Stimulated activated CD8-positive, alpha-beta memory T cell treated with anti-CD3 and anti-CD28 coated beads, Interleukin-12 subunit alpha, Interleukin-12 subunit beta, amount 100 ng/mL, for 24 hours (primary cell): ENCODE results near the gene CABP2.

ENCODE experiments used
- DNase-seq: peaks from one replicate; pipeline ENCODE4 v3.0.0-alpha.2; 2020; ENCODE audit errors: extremely low read depth

Gene CABP2

DNA sequence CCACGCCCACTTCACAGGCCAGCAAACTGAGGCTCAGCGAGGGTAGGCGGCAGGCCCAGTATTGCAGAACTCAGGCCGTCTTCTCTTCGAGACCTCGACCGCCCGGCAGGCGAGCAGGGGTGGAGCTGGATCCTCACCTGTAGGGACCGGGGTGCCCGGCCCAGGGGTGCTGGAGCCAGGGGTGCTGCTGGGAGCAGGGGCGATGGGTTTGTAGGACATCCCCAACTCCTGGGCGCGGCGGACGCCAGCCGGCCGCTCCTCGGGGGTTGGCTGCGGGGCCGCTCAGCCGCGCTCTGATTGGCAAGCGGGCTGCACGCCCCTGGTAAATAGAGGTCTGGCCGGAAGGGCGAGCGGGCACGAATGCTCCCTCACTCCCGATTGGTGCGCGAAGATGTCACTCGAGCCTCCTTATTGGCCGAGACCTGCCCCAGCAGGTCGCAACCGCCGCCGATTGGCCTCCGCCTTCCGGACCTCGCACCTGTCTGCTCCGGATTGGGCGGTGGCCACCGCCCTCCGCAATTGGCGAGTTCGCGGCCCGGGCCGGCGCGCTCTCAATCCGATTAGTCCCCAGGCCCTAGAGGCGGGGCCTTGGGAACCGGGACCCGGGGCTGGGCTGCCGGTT lies 15.3 kb downstream of the CABP2 start, which contains the start of gene CDK2AP2:
TSS of gene CDK2AP2 (minus strand) at position 299 of the 622 bp plus-strand sequence. CDS start at position 219, 80 bp downstream.
- peak; percentile 97 for DNase-seq

DNA sequence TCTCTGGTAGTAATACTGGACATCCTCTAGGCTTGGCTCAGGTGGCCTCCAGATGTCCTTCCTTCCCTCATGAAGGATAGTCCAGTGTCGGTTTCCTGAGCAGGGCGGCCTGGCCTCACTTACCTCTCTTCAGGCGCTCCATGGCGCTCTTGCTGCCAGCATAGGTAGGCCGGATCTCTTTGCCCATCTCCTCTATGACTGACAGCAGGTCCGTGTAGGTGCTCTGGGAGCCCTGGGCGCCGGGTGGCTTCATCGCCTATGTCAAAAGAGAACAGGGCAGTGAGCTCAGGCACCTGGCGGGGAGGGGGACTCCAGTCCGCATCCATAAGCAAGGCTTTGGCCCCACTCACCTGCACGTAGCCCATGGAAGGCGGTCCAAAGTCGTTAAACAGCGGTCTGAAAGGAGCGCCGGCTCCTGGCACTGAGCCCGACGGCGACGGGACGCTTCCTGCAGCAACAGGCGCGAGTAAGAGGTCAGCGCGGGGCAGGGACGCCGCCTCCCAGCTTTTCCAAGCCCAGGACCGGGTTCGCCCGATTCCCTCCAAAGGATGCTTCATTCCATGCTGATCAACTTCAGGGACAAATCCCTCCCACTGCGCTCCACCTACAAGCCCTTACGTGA lies 15.9 kb downstream of the CABP2 start:
- no peak for DNase-seq

DNA sequence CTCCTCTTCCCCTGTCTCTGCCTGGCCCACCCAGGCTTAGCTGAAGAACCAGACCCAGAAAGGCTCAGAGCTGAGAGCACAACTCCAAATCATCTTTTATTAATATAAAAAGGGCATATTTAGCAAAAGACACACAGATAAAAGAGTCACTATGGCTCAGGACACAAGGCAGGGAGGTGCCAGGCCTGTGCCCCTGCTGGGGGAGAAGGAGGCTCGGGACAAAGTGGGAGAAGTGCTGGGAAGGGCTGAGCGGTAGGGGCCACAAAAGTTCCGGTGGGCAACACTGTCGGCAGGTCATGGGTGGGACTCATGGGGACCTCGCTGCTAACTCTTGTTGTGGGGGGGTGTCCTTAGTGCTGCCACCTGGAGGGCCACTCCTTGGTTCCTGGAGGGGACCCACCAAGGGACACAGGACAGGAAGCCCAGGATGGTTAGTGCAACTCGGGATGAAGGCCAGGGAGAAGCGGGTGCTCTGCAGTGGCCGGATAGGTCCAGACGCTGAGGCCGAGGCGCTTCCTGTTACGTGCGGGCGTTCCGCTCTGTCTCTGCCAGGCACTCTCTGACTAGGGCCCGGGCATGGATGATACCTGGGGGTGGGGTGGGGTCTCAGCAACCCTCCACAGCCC lies 16.7 kb downstream of the CABP2 start:
- no peak for DNase-seq

DNA sequence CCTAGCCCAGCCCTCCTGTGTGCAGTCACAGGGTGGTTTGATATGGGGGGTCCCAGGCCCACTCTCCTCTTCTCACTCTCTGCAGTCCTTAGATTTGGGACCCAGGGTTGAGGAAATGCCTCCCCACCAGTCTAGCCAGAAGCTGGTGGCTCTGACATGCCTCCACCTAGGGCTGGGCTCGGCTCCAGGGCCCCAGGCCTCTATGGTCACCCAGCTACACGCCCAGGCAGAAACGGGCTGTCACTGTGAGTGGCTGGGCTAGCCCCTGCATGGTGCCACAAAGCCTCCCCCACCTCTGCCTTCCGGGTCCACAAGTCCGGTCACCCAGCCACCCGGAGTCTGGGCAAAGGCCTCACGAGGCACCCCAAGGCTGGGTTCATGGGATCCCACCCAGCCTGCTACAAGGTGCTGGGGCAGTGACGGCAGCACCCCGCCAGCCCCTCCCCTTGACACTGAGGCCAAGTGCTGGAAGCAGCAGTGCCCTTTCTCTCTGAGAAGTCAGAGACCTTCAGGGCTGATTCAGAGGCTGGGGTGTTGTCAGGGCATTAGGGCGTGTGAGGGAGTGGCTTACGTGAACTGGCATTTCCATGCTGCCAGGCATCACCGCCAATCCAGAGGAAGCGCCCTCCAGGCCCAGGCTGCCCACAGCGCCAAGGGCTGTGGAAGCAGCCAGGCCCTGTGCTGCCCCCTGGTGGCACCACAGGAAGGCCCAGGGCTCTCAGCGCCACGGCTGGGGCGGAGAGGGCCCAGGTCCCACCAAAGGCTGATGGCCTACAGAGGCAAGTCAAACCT lies 17.4 kb downstream of the CABP2 start:
- peak; percentile 80 for DNase-seq

DNA sequence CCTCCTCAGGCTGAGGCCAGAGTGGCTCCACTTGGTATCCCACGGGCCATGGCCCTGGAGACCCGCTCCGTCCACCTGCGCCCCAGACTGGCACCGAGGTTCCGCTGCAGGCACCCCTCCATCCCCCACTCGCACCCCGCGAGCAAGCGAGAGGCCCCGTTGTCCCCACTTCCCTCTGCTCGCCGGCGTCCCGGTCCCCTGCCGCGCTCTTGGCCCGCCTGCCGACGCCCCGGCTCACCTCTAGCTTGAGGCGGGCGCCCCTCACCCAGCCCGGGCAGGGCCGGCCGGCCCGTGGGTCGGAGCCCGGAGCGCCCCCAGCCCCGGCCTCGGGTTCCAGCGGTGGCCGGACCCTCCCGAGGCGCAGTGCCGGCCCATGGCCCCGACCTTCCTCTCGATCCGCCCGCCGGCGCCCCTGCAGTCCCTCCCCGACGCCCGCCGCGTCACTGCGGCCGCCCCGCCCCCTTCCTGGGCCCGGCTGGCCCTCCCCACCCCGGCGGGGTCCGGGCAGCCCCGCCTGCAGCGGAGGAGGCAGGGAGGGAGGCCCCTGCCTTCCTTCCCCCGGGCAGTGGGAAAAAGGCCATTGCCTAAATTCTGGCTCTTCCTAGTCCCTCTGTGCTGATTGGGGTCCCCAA lies 18.2 kb downstream of the CABP2 start, which contains the start of gene PITPNM1:
TSS of gene PITPNM1 (minus strand) at position 414 of the 632 bp plus-strand sequence. CDS start 1,183 bp downstream, outside the sequence.
- no peak for DNase-seq

DNA sequence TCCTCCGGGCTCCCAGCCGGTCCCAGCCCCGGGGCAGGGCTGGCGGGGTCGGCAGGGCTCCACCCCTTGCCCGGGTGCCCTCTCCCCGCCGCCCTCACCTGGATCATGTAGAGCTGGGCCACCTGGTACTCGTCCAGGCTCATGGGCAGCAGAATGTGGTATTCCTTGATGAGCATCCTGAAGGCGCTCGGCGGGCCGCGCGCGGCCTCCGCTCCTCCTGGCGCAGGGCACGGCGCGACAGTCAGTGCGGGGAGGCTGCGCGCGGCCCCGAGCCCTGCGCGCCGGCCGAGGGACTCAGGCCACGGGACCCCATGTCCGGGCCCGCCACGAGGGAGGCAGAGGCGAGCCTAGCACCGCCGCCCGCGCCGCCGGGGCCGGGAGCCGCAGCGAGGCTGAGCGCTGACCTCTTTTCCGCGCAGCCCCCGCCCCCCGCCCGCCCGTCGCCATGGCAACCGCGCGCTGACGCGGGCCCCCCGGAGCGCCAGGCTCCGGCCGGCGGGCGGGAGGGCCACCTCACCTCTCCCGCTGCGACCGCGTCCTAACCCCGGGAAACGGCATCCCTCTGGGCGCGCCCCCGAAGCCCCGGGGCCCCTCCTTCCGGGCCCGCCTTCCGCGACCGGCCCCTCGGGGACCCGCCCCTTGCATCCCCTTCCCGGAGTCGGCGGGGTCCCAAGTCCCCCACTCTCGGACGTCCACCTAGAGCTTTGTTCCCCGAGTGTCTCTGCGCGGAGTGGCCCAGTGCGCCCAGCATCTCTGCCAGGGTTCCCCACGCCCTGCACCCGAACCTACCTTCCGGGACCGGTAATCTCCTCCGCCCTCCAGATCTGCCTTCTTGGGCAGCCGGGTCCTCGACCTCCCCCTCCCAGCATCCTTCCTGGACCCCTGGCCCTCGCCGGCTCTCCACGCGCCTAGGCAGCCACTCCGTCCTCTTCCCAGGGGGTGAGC lies 19.0 kb downstream of the CABP2 start:
- no peak for DNase-seq

DNA sequence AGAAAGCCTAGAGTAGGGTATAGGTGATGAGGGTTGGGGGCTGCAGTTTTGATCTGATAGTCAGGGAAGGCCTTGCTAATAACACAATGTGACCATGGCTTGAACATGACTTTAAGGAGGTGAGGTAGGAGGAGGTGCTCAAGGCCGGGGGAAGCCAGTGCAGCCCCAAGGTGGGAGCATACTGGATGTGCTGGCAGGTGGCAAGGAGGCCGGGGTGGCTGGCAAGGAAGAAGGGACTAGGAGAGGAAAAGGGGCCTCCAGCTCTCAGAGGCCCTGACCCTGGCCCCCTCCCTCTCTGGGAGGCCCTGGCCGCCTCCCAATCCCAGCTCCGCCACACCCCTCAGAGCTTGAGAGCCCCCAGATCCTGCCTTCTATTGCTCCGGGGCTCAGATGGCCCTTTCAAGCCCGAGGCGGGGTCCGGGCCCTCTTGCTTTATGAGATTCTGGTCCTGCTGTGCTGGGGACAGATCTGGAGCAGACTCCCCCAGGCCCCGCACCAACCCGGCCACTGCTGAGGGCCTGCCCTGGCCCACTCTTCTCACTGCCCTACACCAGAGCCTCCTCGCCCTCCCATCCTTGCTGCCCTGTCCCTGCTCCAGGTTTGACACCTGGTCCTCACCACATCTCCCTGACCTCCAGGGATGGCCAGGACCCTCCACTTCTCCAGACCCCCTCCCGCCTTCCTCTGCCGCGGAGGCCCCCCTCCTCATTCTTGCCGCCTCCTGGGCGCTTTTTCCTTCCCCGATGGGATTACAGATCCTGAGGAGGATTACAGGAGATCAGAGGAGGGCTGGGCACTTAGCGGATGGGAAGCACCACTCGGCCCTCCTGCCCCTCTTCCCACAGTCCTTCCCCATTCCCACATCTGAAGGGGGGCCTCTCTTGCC lies 19.9 kb downstream of the CABP2 start:
- no peak for DNase-seq

DNA sequence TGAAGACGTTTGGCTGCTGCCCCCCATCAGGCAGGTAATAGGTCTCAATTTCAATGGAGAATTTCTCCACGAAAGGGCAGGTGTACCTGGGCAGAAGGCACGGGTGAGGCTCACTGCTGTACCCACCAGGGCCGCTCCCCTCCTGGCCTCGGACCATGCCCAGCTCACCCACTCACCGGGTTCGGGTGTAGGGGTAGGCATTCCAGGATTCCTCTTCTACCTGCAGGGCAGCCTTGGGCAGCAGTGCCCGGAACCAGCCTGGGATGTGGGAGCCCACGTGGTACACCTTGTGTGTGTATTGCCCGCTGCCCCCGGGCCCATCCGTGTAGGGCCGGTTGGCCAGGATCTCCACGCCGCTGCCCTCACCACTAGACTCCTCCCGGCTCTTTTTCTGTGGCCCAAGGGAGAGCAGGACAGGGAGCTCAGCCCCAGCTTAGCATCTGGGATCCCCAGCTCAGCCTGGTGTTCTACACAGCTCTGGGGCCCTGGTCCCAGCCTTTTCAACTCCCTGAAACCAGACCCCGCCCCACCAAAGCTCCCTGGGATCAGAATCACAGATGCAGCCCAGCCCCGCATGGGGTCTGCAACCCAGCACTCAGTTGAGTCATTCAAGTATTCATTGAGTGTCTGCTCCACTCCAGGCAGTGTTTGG lies 20.8 kb downstream of the CABP2 start:
- no peak for DNase-seq

DNA sequence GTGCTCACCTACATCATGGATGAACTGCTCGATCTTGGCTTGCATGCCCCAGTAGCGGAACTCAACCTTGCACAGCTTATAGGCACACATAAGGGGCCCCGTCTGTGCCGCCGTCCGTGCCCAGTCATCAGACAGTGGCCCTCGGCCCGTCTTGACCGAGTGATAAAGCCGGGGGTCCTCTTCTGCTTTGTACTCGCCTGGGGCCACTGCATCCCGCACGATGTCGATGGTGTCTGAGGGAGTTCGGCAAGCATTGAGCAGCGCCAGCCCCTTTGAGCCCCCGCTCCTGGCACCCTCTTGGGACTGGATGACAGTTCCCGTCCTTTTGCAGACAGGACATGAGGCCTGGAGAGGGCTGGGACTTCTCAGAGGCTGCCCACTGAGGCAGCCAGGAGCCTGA lies 21.4 kb downstream of the CABP2 start:
- no peak for DNase-seq

DNA sequence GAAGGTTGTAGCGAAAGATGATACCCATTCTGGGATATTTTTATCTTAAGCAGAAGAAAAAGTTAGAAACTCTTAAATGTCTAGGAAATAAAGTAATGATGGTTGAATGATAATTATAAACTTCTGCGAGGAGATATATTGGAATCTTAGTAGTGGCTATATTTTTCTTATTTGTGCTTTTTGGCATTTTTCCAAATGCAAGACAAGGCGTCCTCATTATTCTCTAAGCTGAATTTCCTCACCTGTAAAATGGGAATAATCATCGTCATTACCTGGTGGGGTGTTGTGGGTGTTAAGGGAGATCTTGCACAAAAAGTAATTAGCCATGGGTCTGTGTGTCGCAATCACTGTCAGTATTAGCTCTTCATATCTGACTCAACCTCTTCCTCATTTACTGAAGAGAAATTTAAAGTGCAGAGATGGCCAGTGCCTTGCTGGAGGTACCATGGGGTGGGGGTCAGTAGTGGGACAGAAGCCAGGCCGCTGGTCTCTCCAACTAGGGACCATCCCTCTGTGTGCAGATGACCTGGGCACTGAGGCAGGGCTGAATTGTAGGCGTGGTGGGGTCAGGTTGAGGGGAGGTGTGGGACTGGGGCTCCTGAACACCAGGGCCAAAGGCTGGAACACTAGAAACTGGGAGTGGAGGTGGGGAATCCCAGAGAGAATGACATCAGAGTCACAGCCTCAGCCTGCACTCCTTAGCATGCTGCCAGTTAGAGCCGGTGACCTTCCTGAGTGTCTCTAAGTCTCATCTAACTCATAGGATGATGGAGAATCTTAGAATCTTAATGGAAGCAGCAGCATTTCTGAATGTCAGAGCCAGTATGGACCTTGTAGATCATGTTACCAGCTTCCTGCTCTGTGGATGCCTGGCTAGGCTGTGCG lies 22.2 kb downstream of the CABP2 start:
- DNase-seq, result no peak

DNA sequence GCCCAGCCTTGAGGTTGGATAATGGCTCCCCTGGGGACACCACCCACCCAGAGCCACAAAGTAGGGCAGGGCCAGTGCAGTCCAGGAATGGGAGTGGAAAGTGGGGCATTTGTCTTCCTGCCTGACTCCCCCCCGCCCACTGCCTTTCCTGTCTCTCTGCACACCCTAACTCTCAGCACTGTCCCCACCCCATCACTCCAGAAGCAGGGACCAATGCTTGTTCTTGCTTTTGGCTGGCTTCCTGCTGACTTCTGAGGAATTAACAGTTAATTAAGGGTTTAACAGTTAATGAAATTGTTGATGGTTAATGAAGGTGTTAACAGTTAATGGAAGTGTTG lies 22.8 kb downstream of the CABP2 start:
- DNase-seq, result no peak

DNA sequence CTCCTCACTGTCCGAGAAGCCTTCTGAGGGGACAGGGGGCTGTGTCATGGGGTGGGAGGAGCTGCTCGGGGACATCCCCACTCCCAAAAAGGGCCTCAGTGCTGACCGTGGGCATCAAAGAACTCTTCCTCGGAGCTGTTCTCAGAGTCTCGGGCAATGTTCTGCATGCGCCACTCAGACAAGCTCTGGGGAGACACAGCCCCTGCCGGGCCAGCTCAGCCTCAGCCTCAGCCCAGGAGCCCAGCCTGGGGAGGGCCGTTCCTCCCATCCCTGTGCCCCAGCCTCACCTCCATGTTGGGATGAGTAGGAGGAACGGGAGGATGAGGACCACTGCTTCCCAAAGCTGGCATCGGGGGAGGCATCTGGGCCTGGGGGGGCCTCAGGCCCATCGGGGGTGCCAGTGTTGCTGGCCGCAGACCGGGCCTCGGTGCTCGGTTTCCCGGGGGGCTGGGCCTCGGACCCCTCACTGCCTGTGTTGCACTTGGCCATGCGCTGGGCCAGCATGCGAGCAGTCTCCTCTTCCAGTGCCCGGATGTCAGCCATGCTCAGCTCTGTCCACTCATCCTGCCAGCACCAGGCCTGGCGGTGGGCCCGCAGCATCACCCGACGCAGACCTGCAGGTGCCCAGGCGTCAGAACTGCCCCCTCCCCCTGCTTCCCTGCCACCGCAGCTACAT lies 23.3 kb downstream of the CABP2 start:
- no peak for DNase-seq

DNA sequence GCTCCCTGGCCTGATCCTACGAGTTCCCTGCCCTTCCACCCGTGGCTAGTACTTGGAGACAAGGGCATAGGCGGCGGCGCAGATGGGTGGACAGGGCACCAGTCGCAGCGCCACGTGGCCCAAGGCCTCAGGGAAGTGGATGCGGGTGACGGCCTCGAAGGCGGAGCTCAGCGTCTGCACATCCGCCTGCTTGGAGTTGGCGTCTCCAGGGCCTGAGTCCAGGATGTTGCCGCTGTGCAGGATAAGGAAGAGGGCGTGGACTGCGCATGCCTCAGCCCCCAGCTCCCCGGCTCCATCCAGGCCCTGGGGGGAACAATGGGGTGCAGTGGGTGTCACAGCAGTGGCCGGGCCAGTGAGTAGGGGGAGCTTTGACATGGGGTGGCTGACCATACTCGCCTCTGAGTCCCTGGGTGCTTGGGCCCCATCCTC lies 24.7 kb downstream of the CABP2 start:
- DNase-seq, result no peak

DNA sequence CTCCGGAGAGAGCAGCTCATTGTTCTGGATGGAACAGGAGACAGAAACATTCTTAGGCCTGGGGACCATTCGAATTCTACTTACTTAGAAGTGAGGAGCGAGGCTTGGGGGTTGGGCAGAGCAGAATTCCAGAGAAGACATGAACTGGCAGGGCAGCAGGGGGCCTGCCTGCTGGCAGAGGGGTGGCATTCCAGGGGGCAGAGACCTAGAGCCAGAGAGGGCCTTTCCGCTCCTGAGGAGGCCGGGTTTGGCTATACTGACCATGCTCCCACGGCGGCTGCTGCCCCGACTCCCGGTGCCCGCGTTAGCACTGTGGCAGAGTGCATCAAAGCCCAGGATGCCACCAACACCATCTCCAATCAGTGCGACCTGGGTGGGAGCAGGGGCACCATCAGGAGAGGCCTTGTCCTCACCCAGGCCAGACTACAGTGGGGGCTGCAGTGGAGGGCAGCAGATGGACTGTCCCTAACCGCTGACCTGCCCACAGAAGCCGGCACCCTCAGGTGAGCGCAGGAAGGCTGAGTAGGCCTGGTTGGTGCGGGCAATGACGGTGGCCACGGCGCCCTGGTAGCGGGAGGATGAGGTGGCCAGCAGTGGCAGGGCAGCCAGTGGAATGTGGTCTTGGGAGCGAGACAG lies 25.5 kb downstream of the CABP2 start:
- DNase-seq, result no peak

DNA sequence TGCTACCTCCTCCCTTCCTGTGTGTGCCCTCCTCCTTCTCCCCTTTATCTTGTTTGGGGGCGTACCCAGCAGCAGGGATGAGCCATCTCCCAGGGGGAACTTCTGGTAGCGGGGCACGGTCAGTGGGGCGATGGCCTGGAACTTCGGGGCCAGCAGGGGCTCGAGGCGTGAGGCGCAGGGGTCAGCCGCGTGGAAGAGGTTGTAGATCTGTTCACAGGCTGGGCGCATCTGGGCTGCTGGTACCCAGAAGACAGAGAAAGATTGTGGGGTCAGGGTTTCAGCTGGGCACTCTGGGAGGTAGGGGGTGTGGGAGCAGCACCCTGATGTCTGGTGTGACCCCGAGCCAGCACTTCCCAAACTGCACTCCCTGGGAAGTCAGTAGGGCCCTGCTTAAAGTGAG lies 27.1 kb downstream of the CABP2 start:
- DNase-seq, result no peak

DNA sequence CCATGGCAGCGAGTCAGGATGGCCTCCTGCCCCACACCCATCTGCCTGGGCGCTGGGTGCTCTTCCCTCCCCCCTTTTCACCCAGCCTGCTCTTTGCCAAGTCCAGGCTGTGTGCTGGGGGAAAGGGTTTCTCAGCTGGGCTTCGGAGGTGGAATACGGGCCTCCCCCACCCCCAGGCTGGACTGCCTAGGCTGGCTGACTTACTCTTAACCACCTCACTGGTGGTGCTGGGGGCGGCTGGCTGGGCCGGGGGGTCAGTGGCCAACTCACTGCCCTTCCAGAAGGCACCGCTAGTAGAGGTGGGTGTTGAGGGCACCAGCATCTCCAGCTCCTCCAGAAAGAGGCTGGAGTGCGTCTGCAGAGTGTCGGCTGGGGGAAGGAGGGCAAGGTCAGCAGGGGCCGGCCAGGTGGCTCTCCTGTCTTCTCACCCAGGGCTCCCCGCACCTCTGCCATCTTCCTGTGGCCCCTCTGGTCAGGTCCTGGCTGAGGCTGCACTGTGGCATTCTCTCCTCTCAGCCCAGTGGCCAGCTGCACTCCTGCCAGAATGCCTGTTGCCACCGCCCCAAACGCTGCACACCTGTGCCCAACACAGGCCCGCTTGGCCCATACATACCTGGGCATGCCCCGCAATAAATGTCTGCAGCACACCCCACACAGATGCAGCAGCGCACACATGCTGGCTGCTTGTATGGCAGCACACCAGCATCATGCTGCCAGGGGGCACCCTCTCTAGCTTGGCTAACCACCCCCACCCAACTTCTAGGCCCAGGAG lies 27.8 kb downstream of the CABP2 start:
- no peak for DNase-seq
